NCI-H2227 treated with DMSO at 0.1 percent for 48 hours (cell line): Measurements from ENCODE around the gene ANKS1B.

Source experiments
- DNase-seq: peaks from one replicate; lab custom pipeline; 2025; lab: John Stamatoyannopoulos, UW

The ANKS1B gene

DNA sequence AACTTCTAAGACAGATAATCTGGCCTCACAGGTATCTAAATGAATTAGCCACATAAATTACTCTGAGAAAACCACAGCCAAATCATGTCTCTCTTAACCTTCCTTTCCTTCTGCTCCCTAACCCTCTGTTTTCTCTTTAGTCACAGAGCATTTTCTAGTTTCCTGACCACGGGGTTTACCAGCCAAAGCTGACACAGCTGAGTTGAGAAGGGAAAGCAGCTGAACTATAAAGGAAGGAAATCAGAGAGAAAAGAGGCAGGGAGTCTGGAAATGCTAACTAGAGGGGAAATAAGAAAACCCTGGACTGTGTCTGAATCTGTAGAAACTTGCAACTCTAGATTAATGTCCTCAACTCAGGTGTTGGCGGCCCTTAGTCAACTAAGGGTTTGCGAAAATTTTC, 24.4 kb downstream of the ANKS1B start:
- DNase-seq: no peak

GRCh38 chr12:99959549-99960170, 25.1 kb downstream of the ANKS1B start:
- no peak for DNase-seq

DNA sequence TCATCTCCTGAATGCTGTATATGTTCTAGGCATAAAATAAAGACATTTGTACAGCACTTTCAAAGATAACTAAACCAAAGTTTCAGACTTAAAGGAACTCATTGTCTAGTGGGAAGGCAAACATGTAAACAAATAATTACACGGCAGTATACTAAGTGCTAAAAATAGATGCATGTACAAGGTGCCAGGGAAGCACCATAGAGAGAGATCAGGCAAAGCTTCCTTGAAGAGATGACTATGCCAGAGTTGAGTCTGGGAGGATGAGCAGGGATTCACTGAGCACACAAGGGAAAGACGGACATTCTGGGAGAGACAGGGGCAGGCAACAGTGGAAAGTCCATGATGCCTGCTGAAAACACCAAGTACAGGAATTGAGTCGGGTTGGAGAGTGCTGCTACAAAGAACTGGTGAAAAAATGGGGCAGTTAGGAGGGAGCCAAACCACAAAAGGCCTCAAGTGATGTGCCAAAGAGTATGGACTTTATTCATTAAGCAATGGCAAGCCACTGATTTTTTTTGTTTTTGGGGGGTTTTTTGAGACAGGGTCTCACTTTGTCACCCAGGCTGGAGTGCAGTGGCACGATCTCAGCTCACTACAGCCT, 26.8 kb downstream of the ANKS1B start:
- DNase-seq: no peak

DNA sequence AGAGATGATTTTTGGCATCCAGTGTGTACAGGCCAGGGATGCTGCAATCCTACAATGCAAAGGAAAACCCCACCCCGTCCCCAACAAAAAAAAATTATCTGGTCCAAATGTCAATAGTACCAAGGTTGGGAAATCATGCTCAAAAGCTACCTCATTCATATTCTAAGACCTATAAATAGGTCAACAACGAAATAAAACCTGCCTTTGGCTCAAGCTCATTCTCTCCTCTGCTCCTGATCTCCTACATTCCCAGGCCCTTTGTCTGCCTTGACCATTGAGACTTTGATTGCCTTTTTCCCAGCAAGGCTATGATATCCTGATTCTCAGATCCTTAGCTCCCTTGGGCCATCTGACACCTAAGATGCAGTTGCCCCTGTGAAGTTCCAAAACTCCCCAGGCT, 30.0 kb downstream of the ANKS1B start:
- no peak for DNase-seq

DNA sequence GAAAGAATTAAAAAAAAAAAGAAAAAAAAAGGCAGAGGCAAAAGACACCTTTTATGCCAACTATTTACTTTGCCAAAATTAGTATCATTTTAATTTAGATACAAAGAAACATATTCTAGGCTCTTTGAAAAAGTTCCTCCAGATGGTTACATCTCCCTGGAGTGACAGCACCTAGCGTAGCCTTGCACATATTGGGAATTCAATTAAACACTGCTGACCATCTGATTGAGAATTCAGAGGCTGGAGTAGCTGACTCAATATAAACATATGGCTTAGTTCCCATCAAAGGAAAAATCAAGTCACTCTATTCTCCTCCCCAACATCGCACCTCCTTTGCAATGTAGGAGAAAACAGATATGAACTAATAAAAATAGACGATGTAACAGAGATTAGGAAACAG, 36.4 kb downstream of the ANKS1B start:
- no peak for DNase-seq

DNA sequence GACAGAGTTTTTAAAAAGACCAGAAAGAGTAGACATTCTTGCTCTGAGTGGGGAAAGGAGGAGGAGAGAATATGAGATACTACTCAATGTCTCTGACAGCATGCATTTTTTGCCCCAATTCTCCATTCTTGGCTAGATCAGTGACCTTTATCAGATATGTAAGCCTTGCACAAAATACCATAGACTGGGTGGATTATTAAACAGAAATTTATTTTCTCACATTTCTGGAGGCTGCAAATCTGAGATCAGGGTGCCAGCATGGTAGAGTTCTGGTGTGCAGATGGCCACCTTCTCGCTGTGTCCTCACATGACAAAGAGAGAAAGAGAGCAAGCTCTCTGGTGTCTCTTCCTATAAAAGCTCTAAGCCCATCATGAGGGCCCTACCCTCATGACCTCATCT, 38.6 kb downstream of the ANKS1B start:
- DNase-seq: no peak

DNA sequence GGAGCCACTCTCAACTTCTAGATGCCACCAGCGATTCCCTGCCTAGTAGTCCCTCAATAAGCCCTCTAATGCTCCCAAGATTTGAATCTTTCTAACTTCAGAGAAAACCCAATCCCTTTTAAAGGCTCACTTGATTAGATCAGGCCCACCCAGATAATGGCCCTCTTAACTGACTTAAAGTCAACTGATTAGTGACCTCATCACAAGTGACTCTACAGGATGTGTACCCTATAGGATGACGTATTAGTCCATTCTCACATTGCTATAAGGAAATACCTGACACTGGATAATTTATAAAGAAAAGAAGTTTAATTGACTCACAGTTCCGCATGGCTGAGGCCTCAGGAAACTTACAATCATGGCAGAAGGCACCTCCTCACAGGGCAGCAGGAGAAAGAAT, 49.1 kb downstream of the ANKS1B start:
- no peak for DNase-seq

- DNase-seq: no peak
These were observed 58.1 kb downstream of the ANKS1B start for GRCh38 chr12:99926511-99927169.

GRCh38 chr12:99920353-99920960, 64.3 kb downstream of the ANKS1B start:
- no peak for DNase-seq

DNA sequence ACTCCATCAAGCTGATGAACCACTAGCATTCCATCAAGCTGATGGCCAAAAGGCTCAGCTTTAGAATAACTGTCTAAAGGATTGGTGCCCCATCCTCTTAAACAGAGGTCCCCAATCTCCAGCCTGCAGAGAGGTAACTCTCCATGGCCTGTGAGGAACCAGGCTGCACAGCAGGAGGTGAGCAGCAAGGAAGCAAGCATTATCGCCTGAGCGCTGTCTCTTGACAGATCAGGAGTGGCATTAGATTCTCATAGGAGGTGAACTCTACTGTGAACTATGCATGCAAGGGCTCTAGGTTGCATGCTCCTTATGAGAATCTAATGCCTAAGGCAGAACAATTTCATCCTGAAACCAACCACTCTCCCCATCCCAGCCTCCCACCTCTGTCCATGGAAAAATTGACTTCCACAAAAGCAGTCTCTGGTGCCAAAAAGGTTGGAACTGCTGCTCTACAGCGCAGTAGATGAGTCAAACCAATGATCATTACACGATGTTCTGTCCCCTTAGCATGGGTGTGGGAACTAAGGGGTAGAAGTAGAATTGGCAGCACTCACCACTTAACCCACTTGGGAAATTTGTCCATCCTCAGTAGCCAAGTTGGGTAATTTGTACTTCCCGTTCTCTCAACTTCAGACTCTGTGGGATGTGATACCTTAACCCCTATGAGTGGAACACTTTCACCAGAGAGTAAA, 66.9 kb downstream of the ANKS1B start:
- no peak for DNase-seq

- no peak for DNase-seq
These were observed 68.2 kb downstream of the ANKS1B start for GRCh38 chr12:99916555-99916954.

DNA sequence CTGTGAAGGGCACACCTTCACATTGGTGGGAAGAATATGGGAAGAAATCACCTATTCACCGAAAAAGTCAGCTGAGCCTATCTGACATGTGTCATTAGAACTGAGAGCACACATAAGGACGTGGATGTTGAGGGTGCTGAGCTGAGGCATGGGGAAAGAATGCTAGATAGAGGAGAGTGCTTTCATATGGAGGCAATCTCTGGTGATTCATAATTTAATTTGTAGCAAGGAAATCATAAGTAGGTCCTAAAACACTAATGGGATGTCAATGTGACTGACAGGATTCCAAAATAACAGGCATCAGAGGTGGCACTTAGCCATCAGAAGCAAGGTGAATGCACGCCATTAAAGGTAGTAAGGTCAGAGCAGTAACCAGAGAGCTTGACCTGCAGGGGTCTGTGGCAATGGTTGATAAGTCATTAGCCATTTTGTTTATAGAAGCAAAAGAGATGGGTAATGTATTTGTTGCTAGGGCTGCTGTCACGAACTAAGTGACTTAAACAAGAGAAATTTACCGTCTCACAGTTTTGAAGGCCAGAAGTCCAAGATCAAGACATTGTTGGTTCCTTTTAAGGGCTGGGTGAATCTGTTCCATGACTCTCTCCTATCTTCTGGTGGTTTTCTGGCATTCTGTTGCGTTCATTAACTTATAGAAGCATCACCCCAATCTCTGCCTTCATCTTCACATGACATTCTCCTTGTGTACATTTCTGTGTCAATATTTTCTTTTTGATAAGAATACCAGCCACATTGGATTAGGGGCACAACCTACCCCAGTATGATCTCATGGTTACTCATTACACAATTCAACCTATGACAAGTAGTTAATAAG, 69.3 kb downstream of the ANKS1B start:
- DNase-seq: no peak

DNA sequence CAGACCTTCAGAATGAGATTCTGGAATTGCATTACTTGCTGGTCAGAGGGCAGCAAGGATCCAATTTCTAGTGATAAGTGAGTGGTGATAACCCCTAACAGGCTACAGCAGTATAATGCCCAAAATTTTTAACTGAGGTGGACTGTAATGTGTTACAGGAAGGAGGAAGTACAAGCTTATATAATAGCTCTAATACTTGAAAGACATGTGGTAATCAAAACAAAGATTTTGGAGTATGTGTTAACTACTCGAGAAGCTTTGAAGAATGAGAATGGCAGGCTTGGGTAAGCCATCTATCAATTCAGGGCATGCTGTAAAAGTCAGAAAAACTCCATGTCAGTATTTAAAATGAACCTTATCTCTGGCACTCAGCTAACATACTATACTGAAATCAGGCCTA, 70.5 kb downstream of the ANKS1B start:
- DNase-seq: no peak

DNA sequence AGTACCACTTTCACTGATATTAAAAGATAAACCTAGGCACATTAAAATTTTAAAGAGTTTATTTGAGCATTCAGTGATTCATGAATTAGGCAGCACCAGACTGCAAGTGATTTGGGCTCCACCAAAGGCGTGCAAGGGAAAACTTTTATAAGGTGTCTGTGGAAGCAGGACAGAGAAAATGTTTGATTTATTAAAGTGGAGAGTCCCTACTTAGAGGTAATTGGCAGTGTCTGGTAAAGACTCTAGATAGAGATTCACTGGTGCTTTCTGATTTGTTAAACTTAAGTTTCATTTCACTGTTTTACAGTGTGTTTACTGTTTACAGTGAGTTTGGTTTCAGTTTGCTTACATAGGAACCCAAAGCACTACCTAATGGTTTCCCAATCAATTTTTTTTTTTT, 72.8 kb downstream of the ANKS1B start:
- no peak for DNase-seq

- DNase-seq: no peak
These were observed 73.7 kb downstream of the ANKS1B start for GRCh38 chr12:99911081-99911480.

GRCh38 chr12:99910342-99910741, 74.4 kb downstream of the ANKS1B start:
- no peak for DNase-seq

- DNase-seq: no peak
These were observed 77.8 kb downstream of the ANKS1B start for GRCh38 chr12:99906786-99907579.

DNA sequence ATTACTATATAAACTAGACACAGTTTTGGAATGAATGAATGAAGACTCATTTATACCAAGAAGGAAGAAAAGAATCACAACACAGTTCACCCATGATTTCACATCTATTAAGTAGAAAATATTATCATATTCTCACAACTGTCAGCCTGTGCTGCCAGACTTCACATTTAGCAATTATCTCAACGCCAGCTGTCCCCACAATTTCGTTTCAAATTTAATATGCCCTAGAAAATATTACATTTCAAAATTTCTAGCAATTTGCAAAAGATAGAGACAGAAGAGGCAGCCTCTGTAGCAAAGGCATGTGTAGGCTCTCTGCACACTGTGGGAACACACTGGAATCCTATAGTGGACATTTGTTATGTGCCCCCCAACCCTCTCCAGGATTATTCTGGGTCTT, 83.6 kb downstream of the ANKS1B start:
- DNase-seq: no peak

DNA sequence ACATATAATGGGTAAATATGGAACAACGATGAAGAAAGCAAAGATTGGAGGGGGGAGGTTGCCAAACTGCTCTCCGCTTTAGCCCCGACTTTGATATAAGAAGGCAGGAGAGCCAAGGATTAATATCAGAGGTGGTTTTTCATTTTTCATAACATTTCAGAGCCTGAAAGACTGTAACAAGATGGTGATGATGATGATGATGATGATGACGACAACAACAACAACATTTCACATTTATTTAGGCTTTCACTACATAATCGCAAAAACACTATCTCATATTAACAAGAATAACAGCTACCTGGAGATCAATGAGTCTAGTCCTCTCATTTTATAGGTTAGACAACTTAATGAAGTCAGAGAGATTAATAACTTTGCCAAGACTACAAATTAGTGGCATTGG, 86.1 kb downstream of the ANKS1B start:
- no peak for DNase-seq

- DNase-seq: no peak
These were observed 105.3 kb downstream of the ANKS1B start for GRCh38 chr12:99879439-99879838.

DNA sequence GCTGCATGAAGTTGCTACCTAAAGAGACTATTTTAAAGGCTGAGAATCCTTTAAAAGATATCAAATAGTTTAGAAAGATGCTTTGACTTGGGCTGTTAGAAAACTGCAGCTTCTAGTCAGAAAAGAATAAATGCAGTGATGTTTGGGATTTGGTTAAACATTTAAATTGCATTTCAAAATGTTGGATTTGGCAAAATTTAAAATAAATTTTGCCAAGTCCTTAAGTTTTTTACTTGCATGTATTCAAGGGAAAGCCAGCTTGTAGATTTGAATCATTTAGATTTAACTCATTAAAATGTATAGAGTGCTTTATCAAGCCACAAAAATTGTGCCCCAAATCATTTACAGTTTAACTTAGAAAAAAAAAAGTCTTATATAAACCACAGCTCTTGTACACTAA, 109.7 kb downstream of the ANKS1B start:
- DNase-seq: no peak
